ENCODE results near the gene ANXA11.

GRCh38 chr10:80170026-80170425, 35.3 kb downstream of the ANXA11 start:
- TF ChIP-seq SIN3A (IDR thresholded peaks at IDR 0.05; ENCODE audit: borderline replicate concordance, insufficient read depth, low read depth, low read length): no peak
- TF ChIP-seq POLR2AphosphoS5 (IDR thresholded peaks at IDR 0.05; ENCODE audit: low read depth, low read length): no peak
- TF ChIP-seq TCF7L2 (IDR thresholded peaks at IDR 0.05; ENCODE audit: low read depth, low read length): no peak
- no peak for TF ChIP-seq CTCF (IDR thresholded peaks at IDR 0.05)
- TF ChIP-seq REST (IDR thresholded peaks at IDR 0.05; ENCODE audit: insufficient read depth in 1 of 2, low read depth in 2 of 2, low read length in 1 of 2): no peak
